H9 (cell line): Measurements from ENCODE around the gene USP13. TPM values are rescaled to one million over a fixed set of nuclear protein-coding genes. Genes with fewer than 3 reads are reported as not detected.

Experiments
- DNase-seq: peaks from one replicate; pipeline ENCODE4 v3.0.0-alpha.2; 2017
- H2AFZ ChIP-seq: one replicate; pipeline ENCODE4 v1.6.1; 2013; ENCODE audit warnings: mild to moderate bottlenecking, low read length, control low read depth, moderate library complexity
- H2AK5ac ChIP-seq: 2 replicates; pipeline ENCODE4 v1.6.1; 2013; ENCODE audit warnings: low read length, control low read depth, mixed read lengths; ENCODE audit not compliant: insufficient read length
- H2BK120ac ChIP-seq: one replicate; pipeline ENCODE4 v1.6.1; 2013; ENCODE audit warnings: low read depth, mild to moderate bottlenecking, low read length, control low read depth, inconsistent platforms; ENCODE audit not compliant: poor library complexity, severe bottlenecking
- H2BK12ac ChIP-seq: 2 replicates; pipeline ENCODE4 v1.6.1; 2013; ENCODE audit warnings: low read length, control low read depth, mixed read lengths, low read depth; ENCODE audit not compliant: insufficient read length
- H2BK15ac ChIP-seq: 2 replicates; pipeline ENCODE4 v1.6.1; 2013; ENCODE audit warnings: low read depth, low read length, control low read depth
- H2BK20ac ChIP-seq: one replicate; pipeline ENCODE4 v1.6.1; 2013; ENCODE audit warnings: low read depth, mild to moderate bottlenecking, low read length, control low read depth, inconsistent platforms; ENCODE audit not compliant: poor library complexity, severe bottlenecking
- H2BK5ac ChIP-seq: 2 replicates; pipeline ENCODE4 v1.6.1; 2013; ENCODE audit warnings: low read length, control low read depth, mixed read lengths; ENCODE audit not compliant: insufficient read length
- H3K14ac ChIP-seq: 2 replicates; pipeline ENCODE4 v1.6.1; 2013; ENCODE audit warnings: low read length, control low read depth; ENCODE audit not compliant: insufficient read depth
- H3K18ac ChIP-seq: 2 replicates; pipeline ENCODE4 v1.6.1; 2013; ENCODE audit warnings: low read depth, mild to moderate bottlenecking, mixed read lengths, low read length, control low read depth; ENCODE audit not compliant: insufficient read length
- H3K23ac ChIP-seq: 2 replicates; pipeline ENCODE4 v1.6.1; 2013; ENCODE audit warnings: low read length, control low read depth, mixed read lengths, low read depth; ENCODE audit not compliant: insufficient read length
- H3K23me2 ChIP-seq: 2 replicates; pipeline ENCODE4 v1.6.1; 2013; ENCODE audit warnings: low read depth, mild to moderate bottlenecking, mixed read lengths, low read length, control low read depth; ENCODE audit not compliant: insufficient read length, poor library complexity, severe bottlenecking
- H3K27ac ChIP-seq: 2 replicates; pipeline ENCODE4 v1.5.1; 2013; ENCODE audit warnings: low read length, control low read depth, mixed read lengths, low read depth; ENCODE audit not compliant: insufficient read length
- H3K27me3 ChIP-seq: 2 replicates; pipeline ENCODE4 v1.6.1; 2013; ENCODE audit warnings: low read length, control low read depth, inconsistent platforms; ENCODE audit not compliant: insufficient read depth
- H3K4ac ChIP-seq: 2 replicates; pipeline ENCODE4 v1.6.1; 2013; ENCODE audit warnings: low read depth, mild to moderate bottlenecking, control low read depth, inconsistent platforms, low read length, moderate library complexity
- H3K4me1 ChIP-seq: 2 replicates; pipeline ENCODE4 v1.6.1; 2013; ENCODE audit warnings: low read length, control low read depth, inconsistent platforms; ENCODE audit not compliant: insufficient read depth
- H3K4me2 ChIP-seq: 2 replicates; pipeline ENCODE4 v1.6.1; 2013; ENCODE audit warnings: low read length, control low read depth, mixed read lengths; ENCODE audit not compliant: insufficient read length, insufficient read depth
- H3K56ac ChIP-seq: 2 replicates; pipeline ENCODE4 v1.6.1; 2013; ENCODE audit warnings: low read depth, mild to moderate bottlenecking, mixed read lengths, low read length, control low read depth; ENCODE audit not compliant: insufficient read length
- H3K79me1 ChIP-seq: 2 replicates; pipeline ENCODE4 v1.6.1; 2013; ENCODE audit warnings: low read depth, mild to moderate bottlenecking, moderate library complexity, low read length, control low read depth, inconsistent platforms; ENCODE audit not compliant: insufficient read depth, poor library complexity, severe bottlenecking
- H3K79me2 ChIP-seq: 2 replicates; pipeline ENCODE4 v1.6.1; 2013; ENCODE audit warnings: low read length, control low read depth, inconsistent platforms; ENCODE audit not compliant: insufficient read depth
- H3K9ac ChIP-seq: 2 replicates; pipeline ENCODE4 v1.6.1; 2013; ENCODE audit warnings: low read length, control low read depth, mixed read lengths; ENCODE audit not compliant: insufficient read length; ENCODE audit errors: extremely low read depth
- H3K9me3 ChIP-seq: one replicate; pipeline ENCODE4 v1.6.1; 2013; ENCODE audit warnings: low read depth, low read length, inconsistent platforms; ENCODE audit not compliant: control insufficient read depth
- H3T11ph ChIP-seq: one replicate; pipeline ENCODE4 v1.6.1; 2013; ENCODE audit warnings: mild to moderate bottlenecking, low read length, control low read depth, inconsistent platforms
- H4K20me1 ChIP-seq: one replicate; pipeline ENCODE4 v1.6.1; 2013; ENCODE audit not compliant: control insufficient read depth, insufficient read length, insufficient read depth
- H4K5ac ChIP-seq: 2 replicates; pipeline ENCODE4 v1.6.1; 2013; ENCODE audit warnings: low read depth, mild to moderate bottlenecking, mixed read lengths, low read length, control low read depth; ENCODE audit not compliant: insufficient read length
- H4K8ac ChIP-seq: replicated peaks from 2 replicates; pipeline ENCODE4 v1.6.1; 2013; ENCODE audit warnings: low read length, control low read depth, mixed read lengths, low read depth; ENCODE audit not compliant: insufficient read length
- H4K91ac ChIP-seq: 2 replicates; pipeline ENCODE4 v1.6.1; 2013; ENCODE audit warnings: low read depth, mild to moderate bottlenecking, moderate library complexity, mixed read lengths, low read length, control low read depth; ENCODE audit not compliant: insufficient read length
- H3K27ac Mint-ChIP-seq, 3 experiments: 2 replicates in 2 of 3; 3 replicates in 1 of 3; pipeline ENCODE4 v1.8.0; 2020 to 2021; ENCODE audit warnings: mixed read lengths in 3 of 3, mild to moderate bottlenecking in 1 of 3, moderate library complexity in 1 of 3
- H3K27me3 Mint-ChIP-seq: 2 replicates; pipeline ENCODE4 v1.8.0; 2021; ENCODE audit warnings: low read depth, mild to moderate bottlenecking, moderate library complexity, mixed read lengths
- H3K36me3 Mint-ChIP-seq, 3 experiments: 2 replicates in 2 of 3; 3 replicates in 1 of 3; pipeline ENCODE4 v1.8.0; 2020 to 2021; ENCODE audit warnings: low read depth in 3 of 3, mixed read lengths in 3 of 3; ENCODE audit not compliant: insufficient read depth in 1 of 3
- H3K4me1 Mint-ChIP-seq, 2 experiments: 2 replicates each; pipeline ENCODE4 v1.8.0; 2020; ENCODE audit warnings: mixed read lengths in 2 of 2
- H3K4me3 Mint-ChIP-seq, 2 experiments: 2 replicates in 1 of 2; 3 replicates in 1 of 2; pipeline ENCODE4 v1.8.0; 2020 to 2021; ENCODE audit warnings: mild to moderate bottlenecking in 2 of 2, mixed read lengths in 2 of 2, moderate library complexity in 1 of 2
- H3K9me3 Mint-ChIP-seq, 2 experiments: 2 replicates in 1 of 2; 3 replicates in 1 of 2; pipeline ENCODE4 v1.8.0; 2020; ENCODE audit warnings: mild to moderate bottlenecking in 2 of 2, mixed read lengths in 2 of 2, moderate library complexity in 1 of 2
- CTCF ChIP-seq: fragments of 200-600 bp; sonication (generic); conservative IDR thresholded peaks from 3 replicates; pipeline ENCODE4 v1.8.0; 2021; ENCODE audit warnings: antibody characterized with exemption, mild to moderate bottlenecking
- WGBS: extraction: QIAGEN DNeasy Blood & Tissue Kit; methylation state at CpG from one replicate; pipeline ENCODE4 v1.1.7; 2013; ENCODE audit warnings: missing lambda C conversion rate, low lambda C conversion rate, mixed read lengths; ENCODE audit not compliant: insufficient read length; ENCODE audit errors: extremely low coverage; 5-methylcytosine and 5-hydroxymethylcytosine counted together
- total RNA-seq: library from RNA; stranded (reverse); gene quantifications from 2 replicates; pipeline ENCODE4 v1.2.1, GENCODE V29; 2021

The USP13 gene
- total RNA-seq, 1 experiment from 2014 or later: 26.7 TPM

- Histone ChIP-seq H2BK15ac (no peak overlapping the region), H3K56ac (no peak overlapping the region), H3K27ac (no peak overlapping the region), H4K20me1 (no peaks in the 10 kb centered on the region), H3T11ph (no peak overlapping the region), H3K14ac (no peak overlapping the region), H3K9me3 (no peaks in the 10 kb centered on the region), H3K79me1 (peaks cover 2% of the 10 kb centered on the region), H4K5ac (no peak overlapping the region), H2AFZ (no peak overlapping the region), H3K27me3 (no peaks in the 10 kb centered on the region), H3K79me2 (peaks cover 26% of the 10 kb centered on the region; the same call in 1 of the 2 replicates), H3K4me1 (no peaks in the 10 kb centered on the region), H3K9ac (no peak overlapping the region), H3K18ac (no peak overlapping the region), H3K4ac (no peak overlapping the region), H4K8ac (no peak overlapping the region), H2BK12ac (no peak overlapping the region), H2BK120ac (no peak overlapping the region), H2AK5ac (no peak overlapping the region), H3K23me2 (peaks cover 8% of the 10 kb centered on the region), H3K4me2 (no peak overlapping the region), H2BK5ac (no peak overlapping the region), H2BK20ac (no peak overlapping the region), H4K91ac (no peak overlapping the region), H3K23ac (no peak overlapping the region)
- no peak overlapping the region for H3K4me3 Mint-ChIP-seq
- peaks cover 35 to 36% of the 10 kb centered on the region in 2 experiments for H3K4me1 Mint-ChIP-seq
- H3K27ac Mint-ChIP-seq: no peak overlapping the region
- H3K9me3 Mint-ChIP-seq: no peaks in the 10 kb centered on the region
- no peak for TF ChIP-seq CTCF
- no peaks in the 10 kb centered on the region for H3K27me3 Mint-ChIP-seq
- WGBS: no CpG with 5 or more reads among the region's 2 CpGs
- no peak for DNase-seq
- peaks cover 5 to 18% (median 13%) of the 10 kb centered on the region in 3 experiments; a peak in 5 of 7 replicates for H3K36me3 Mint-ChIP-seq
Observed at GRCh38 chr3:179658606-179659005, 5.8 kb downstream of the USP13 start.
